ENCODE results near the gene RNF7.

DNA sequence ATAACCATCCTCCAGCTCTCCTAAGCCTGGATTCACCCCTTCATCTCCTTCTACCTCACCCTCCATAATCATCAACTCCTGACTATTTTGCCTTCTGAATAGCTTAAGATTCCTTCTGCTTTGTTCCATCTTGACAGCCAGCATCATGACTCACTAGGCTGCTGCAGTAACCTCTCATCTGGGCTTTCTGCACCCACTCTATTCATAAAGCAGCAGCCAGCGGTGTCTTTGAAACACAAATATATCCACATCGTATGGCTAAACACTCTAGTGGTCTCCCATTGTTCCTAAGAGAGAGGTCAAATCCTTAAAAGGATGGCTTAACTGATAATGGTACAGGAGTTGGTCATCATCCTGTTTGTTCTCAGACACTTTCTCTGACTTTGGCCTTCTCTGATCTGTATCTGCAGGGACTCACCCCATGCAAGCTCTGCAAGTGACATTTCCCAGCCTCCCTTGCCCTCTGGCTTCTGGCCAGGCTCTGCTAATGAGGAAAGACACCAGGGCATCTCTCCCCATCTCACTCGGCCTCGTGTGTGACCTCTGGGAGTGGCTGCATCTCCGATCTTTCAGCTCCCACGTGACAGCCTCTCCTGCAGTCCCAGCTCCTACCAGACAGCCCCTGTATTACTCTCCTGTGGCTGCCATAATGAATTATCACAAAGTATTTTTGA, 31.3 kb downstream of the RNF7 start:
- TF ChIP-seq, protein P1, sequence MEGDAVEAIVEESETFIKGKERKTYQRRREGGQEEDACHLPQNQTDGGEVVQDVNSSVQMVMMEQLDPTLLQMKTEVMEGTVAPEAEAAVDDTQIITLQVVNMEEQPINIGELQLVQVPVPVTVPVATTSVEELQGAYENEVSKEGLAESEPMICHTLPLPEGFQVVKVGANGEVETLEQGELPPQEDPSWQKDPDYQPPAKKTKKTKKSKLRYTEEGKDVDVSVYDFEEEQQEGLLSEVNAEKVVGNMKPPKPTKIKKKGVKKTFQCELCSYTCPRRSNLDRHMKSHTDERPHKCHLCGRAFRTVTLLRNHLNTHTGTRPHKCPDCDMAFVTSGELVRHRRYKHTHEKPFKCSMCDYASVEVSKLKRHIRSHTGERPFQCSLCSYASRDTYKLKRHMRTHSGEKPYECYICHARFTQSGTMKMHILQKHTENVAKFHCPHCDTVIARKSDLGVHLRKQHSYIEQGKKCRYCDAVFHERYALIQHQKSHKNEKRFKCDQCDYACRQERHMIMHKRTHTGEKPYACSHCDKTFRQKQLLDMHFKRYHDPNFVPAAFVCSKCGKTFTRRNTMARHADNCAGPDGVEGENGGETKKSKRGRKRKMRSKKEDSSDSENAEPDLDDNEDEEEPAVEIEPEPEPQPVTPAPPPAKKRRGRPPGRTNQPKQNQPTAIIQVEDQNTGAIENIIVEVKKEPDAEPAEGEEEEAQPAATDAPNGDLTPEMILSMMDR (IDR thresholded peaks at IDR 0.05; ENCODE audit: insufficient read depth, low read length): no peak
- TF ChIP-seq GABPA (IDR thresholded peaks at IDR 0.05; ENCODE audit: low read depth) (no peak), REST (IDR thresholded peaks at IDR 0.05; ENCODE audit: insufficient replicate concordance, low read depth) (no peak), POLR2AphosphoS5 (IDR thresholded peaks at IDR 0.05; ENCODE audit: low read depth) (no peak)

All from HL-60 (cell line).